ENCODE results near the gene GTF2F2.
A peak's percentile ranks its signal among the peaks of the same experiment; 100 is the strongest.

The GTF2F2 gene

DNA sequence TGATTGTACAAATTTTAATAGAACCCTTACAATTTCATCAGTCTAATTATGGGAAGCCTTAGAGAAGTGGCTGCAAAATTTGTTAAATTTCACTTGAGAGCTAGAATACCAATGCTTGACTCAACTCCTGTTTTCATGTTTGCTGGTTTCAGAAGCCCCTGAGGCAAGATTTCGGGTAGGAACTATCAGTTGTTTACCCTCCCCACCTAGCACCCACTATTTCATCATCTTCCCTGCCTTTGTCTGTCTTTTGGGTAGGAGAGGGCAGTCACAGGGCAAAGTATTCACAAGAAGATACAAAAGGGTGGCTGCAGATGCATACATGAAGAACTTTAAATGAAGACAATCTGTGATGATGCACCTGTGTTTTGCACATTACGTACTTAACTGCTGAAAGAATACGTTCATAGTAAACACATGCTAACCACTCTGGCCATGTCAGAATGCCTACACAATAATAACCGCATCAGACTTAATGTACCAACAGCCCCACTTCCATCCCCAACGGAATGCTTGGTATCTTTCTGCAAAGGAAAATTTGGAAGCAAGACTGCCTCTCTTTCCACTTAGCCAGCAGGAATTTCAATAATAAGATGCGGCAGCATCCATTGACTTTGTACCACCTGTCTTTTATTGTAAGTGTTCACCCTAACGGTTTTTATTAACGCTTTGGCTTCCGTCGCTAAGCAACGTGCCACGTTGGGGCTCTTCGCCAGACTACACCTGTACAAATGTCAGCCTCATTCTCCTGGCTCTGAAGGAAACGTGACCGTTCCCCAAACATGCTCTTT is 190.2 kb downstream of the GTF2F2 start:
- Histone ChIP-seq H3K4me3 (ENCODE audit: low read depth in 1 of 2, low read length in 2 of 2) (peak overlapping the region; percentile 59 to 66), H3K27ac (ENCODE audit: low read length) (no peak overlapping the region), H3K4me1 (ENCODE audit: control insufficient read depth in 1 of 2, insufficient read depth in 2 of 2, low read length in 2 of 2) (peaks cover 6 to 13% of the 10 kb centered on the region in 2 donors), H3K9me3 (ENCODE audit: control insufficient read depth in 1 of 2, low read length in 2 of 2) (no peaks in the 10 kb centered on the region), H3K36me3 (ENCODE audit: control insufficient read depth in 1 of 2, insufficient read depth in 2 of 2, low read length in 2 of 2) (no peaks in the 10 kb centered on the region), H3K27me3 (ENCODE audit: low read depth, low read length) (no peaks in the 10 kb centered on the region)

DNA sequence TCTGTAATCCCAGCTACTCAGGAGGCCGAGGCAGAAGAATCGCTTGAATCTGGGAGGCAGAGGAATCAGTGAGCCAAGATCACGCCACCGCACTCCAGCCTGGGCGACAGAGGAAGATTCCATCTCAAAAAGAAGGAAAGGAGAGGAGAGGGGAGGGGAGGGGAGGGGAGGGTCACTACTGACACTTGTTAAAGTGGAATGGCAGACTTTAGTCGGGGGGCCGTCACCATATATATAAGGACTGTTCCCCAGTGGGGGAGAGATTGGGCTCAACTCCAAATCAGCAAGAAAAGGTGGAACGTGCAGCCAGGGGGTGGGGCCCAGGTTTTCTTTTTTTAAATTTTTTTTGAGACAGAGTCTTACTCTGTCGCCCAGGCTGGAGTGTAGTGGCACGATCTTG is 194.5 kb downstream of the GTF2F2 start:
- no peaks in the 10 kb centered on the region for H3K27me3 ChIP-seq (ENCODE audit: low read depth, low read length)
- H3K4me3 ChIP-seq (ENCODE audit: low read depth in 1 of 2, low read length in 2 of 2): no peak overlapping the region
- H3K9me3 ChIP-seq (ENCODE audit: control insufficient read depth in 1 of 2, low read length in 2 of 2): no peaks in the 10 kb centered on the region
- H3K4me1 ChIP-seq (ENCODE audit: control insufficient read depth in 1 of 2, insufficient read depth in 2 of 2, low read length in 2 of 2): peaks cover 6 to 13% of the 10 kb centered on the region in 2 donors
- H3K27ac ChIP-seq (ENCODE audit: low read length): no peak overlapping the region
- H3K36me3 ChIP-seq (ENCODE audit: control insufficient read depth in 1 of 2, insufficient read depth in 2 of 2, low read length in 2 of 2): no peaks in the 10 kb centered on the region

- Histone ChIP-seq H3K27me3 (ENCODE audit: low read depth, low read length) (no peaks in the 10 kb centered on the region), H3K27ac (ENCODE audit: low read length) (no peak overlapping the region), H3K4me3 (ENCODE audit: low read depth in 1 of 2, low read length in 2 of 2) (no peak overlapping the region), H3K36me3 (ENCODE audit: control insufficient read depth in 1 of 2, insufficient read depth in 2 of 2, low read length in 2 of 2) (no peaks in the 10 kb centered on the region), H3K4me1 (ENCODE audit: control insufficient read depth in 1 of 2, insufficient read depth in 2 of 2, low read length in 2 of 2) (peaks cover 5 to 11% of the 10 kb centered on the region in 2 donors), H3K9me3 (ENCODE audit: control insufficient read depth in 1 of 2, low read length in 2 of 2) (no peaks in the 10 kb centered on the region)
Observed at GRCh38 chr13:45315520-45316167, 195.3 kb downstream of the GTF2F2 start.

DNA sequence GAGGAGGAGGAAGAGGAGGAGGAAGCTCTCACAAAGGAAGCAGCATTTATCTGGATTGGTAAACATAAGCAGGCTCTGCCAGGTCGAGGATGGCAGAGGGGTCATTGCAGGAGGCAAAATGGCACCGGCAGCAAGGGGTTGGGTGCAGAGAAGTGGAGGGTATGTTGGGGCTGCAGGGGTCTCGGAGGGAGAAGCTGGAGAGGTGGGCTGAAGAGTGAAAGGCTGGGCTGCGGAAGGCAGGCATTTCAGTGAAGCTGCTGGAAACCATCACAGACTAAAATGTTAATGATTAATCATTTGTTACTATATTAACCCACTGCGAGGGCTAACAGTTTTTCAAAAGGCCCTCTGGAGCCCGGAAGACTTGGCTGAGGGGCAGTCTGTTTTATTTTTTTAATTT is 196.0 kb downstream of the GTF2F2 start:
- H3K36me3 ChIP-seq (ENCODE audit: control insufficient read depth in 1 of 2, insufficient read depth in 2 of 2, low read length in 2 of 2): no peaks in the 10 kb centered on the region
- H3K27ac ChIP-seq (ENCODE audit: low read length): no peak overlapping the region
- H3K4me3 ChIP-seq (ENCODE audit: low read depth in 1 of 2, low read length in 2 of 2): no peak overlapping the region
- H3K27me3 ChIP-seq (ENCODE audit: low read depth, low read length): no peaks in the 10 kb centered on the region
- no peaks in the 10 kb centered on the region for H3K9me3 ChIP-seq (ENCODE audit: control insufficient read depth in 1 of 2, low read length in 2 of 2)
- peaks cover 0 to 4% of the 10 kb centered on the region in 2 donors for H3K4me1 ChIP-seq (ENCODE audit: control insufficient read depth in 1 of 2, insufficient read depth in 2 of 2, low read length in 2 of 2)

DNA sequence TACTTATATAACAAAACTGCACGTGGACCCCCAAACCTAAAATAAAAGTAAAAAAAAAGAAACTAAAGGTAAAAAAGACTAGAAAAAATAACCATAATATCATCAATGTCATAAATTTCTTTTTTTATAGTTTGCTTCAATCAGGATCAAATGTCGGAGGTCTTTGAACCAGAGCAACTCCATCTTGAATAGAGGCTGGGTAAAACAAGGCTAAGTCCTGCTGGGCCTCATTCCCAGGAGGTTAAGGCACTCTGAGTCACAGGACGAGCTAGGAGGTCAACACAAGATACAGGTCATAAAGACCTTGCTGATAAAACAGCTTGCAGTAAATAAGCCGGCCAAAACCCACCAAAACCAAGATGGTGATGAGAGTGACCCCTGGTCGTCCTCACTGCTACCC is 196.7 kb downstream of the GTF2F2 start:
- Histone ChIP-seq H3K9me3 (ENCODE audit: control insufficient read depth in 1 of 2, low read length in 2 of 2) (no peaks in the 10 kb centered on the region), H3K36me3 (ENCODE audit: control insufficient read depth in 1 of 2, insufficient read depth in 2 of 2, low read length in 2 of 2) (no peaks in the 10 kb centered on the region), H3K4me1 (ENCODE audit: control insufficient read depth in 1 of 2, insufficient read depth in 2 of 2, low read length in 2 of 2) (peaks cover 0 to 3% of the 10 kb centered on the region in 2 donors), H3K27ac (ENCODE audit: low read length) (no peak overlapping the region), H3K4me3 (ENCODE audit: low read depth in 1 of 2, low read length in 2 of 2) (no peak overlapping the region), H3K27me3 (ENCODE audit: low read depth, low read length) (no peaks in the 10 kb centered on the region)

- Histone ChIP-seq H3K27ac (ENCODE audit: low read length) (no peak overlapping the region), H3K36me3 (ENCODE audit: control insufficient read depth in 1 of 2, insufficient read depth in 2 of 2, low read length in 2 of 2) (no peaks in the 10 kb centered on the region), H3K4me1 (ENCODE audit: control insufficient read depth in 1 of 2, insufficient read depth in 2 of 2, low read length in 2 of 2) (peaks cover 0 to 4% of the 10 kb centered on the region in 2 donors), H3K4me3 (ENCODE audit: low read depth in 1 of 2, low read length in 2 of 2) (no peak overlapping the region), H3K27me3 (ENCODE audit: low read depth, low read length) (no peaks in the 10 kb centered on the region), H3K9me3 (ENCODE audit: control insufficient read depth in 1 of 2, low read length in 2 of 2) (no peaks in the 10 kb centered on the region)
Observed at GRCh38 chr13:45320876-45321629, 200.7 kb downstream of the GTF2F2 start.

GRCh38 chr13:45325806-45326205 is 205.5 kb downstream of the GTF2F2 start:
- H3K4me1 ChIP-seq (ENCODE audit: control insufficient read depth in 1 of 2, insufficient read depth in 2 of 2, low read length in 2 of 2): peaks cover 6 to 16% of the 10 kb centered on the region in 2 donors
- peak overlapping the region; percentile 1 for H3K27ac ChIP-seq (ENCODE audit: low read length)
- no peaks in the 10 kb centered on the region for H3K27me3 ChIP-seq (ENCODE audit: low read depth, low read length)
- H3K4me3 ChIP-seq (ENCODE audit: low read depth in 1 of 2, low read length in 2 of 2): no peak overlapping the region
- no peaks in the 10 kb centered on the region for H3K36me3 ChIP-seq (ENCODE audit: control insufficient read depth in 1 of 2, insufficient read depth in 2 of 2, low read length in 2 of 2)
- no peaks in the 10 kb centered on the region for H3K9me3 ChIP-seq (ENCODE audit: control insufficient read depth in 1 of 2, low read length in 2 of 2)

DNA sequence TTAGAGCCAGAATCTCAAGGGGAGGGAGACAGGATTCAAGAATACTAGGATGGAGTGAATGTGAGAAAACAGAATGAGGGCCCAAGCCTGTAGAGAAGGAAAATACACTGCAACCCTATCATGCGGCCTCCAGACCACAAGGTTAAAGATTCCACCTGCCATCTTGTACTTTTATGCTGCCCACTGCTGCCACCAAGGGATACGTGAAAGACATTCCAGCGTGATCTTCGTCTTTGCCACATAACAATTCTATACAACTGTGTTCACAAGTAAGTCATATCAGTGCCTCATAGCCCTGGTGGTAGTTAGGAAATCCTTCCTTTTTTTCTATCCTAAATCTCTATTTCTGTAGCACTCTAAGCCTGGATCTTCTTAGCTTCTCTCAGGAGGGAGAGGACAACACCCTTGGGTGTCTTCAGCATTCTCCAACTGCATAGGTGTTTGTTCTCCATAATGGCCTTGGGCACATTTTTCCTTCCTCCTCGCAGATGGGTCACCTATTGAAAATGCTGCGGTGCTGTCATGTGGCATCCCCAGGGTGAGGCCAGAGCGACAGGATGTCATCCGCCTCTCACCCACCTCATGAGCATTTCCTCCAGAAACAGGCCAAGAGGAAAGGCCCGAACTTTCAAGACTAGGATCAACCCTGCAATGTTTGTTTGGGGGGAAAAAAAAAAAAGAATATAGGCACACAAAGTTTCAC is 207.1 kb downstream of the GTF2F2 start:
- H3K36me3 ChIP-seq (ENCODE audit: control insufficient read depth in 1 of 2, insufficient read depth in 2 of 2, low read length in 2 of 2): no peaks in the 10 kb centered on the region
- no peaks in the 10 kb centered on the region for H3K9me3 ChIP-seq (ENCODE audit: control insufficient read depth in 1 of 2, low read length in 2 of 2)
- H3K4me3 ChIP-seq (ENCODE audit: low read depth in 1 of 2, low read length in 2 of 2): no peak overlapping the region
- H3K27me3 ChIP-seq (ENCODE audit: low read depth, low read length): no peaks in the 10 kb centered on the region
- H3K27ac ChIP-seq (ENCODE audit: low read length): no peak overlapping the region
- H3K4me1 ChIP-seq (ENCODE audit: control insufficient read depth in 1 of 2, insufficient read depth in 2 of 2, low read length in 2 of 2): peaks cover 6 to 11% of the 10 kb centered on the region in 2 donors

- Histone ChIP-seq H3K9me3 (ENCODE audit: control insufficient read depth in 1 of 2, low read length in 2 of 2) (no peaks in the 10 kb centered on the region), H3K4me3 (ENCODE audit: low read depth in 1 of 2, low read length in 2 of 2) (no peak overlapping the region), H3K27ac (ENCODE audit: low read length) (no peak overlapping the region), H3K27me3 (ENCODE audit: low read depth, low read length) (no peaks in the 10 kb centered on the region), H3K4me1 (ENCODE audit: control insufficient read depth in 1 of 2, insufficient read depth in 2 of 2, low read length in 2 of 2) (peaks cover 6 to 15% of the 10 kb centered on the region in 2 donors), H3K36me3 (ENCODE audit: control insufficient read depth in 1 of 2, insufficient read depth in 2 of 2, low read length in 2 of 2) (no peaks in the 10 kb centered on the region)
Observed at GRCh38 chr13:45328661-45329111, 208.4 kb downstream of the GTF2F2 start.

- Histone ChIP-seq H3K4me3 (ENCODE audit: low read depth in 1 of 2, low read length in 2 of 2) (no peak overlapping the region), H3K27ac (ENCODE audit: low read length) (no peak overlapping the region), H3K36me3 (ENCODE audit: control insufficient read depth in 1 of 2, insufficient read depth in 2 of 2, low read length in 2 of 2) (peaks cover 16 to 18% of the 10 kb centered on the region in 2 donors), H3K27me3 (ENCODE audit: low read depth, low read length) (no peaks in the 10 kb centered on the region), H3K9me3 (ENCODE audit: control insufficient read depth in 1 of 2, low read length in 2 of 2) (no peaks in the 10 kb centered on the region), H3K4me1 (ENCODE audit: control insufficient read depth in 1 of 2, insufficient read depth in 2 of 2, low read length in 2 of 2) (peaks cover 10 to 35% of the 10 kb centered on the region in 2 donors)
Observed at GRCh38 chr13:45331123-45331619, 210.9 kb downstream of the GTF2F2 start.

GRCh38 chr13:45331692-45332035 is 211.4 kb downstream of the GTF2F2 start:
- Histone ChIP-seq H3K4me1 (ENCODE audit: control insufficient read depth in 1 of 2, insufficient read depth in 2 of 2, low read length in 2 of 2) (peaks cover 10 to 40% of the 10 kb centered on the region in 2 donors), H3K36me3 (ENCODE audit: control insufficient read depth in 1 of 2, insufficient read depth in 2 of 2, low read length in 2 of 2) (peaks cover 21 to 22% of the 10 kb centered on the region in 2 donors), H3K9me3 (ENCODE audit: control insufficient read depth in 1 of 2, low read length in 2 of 2) (no peaks in the 10 kb centered on the region), H3K27me3 (ENCODE audit: low read depth, low read length) (no peaks in the 10 kb centered on the region), H3K27ac (ENCODE audit: low read length) (no peak overlapping the region), H3K4me3 (ENCODE audit: low read depth in 1 of 2, low read length in 2 of 2) (no peak overlapping the region)
